ENCODE results near the gene AMOTL1. TPM values are rescaled to one million over a fixed set of nuclear protein-coding genes. Genes with fewer than 3 reads are reported as not detected.

The AMOTL1 gene
- total and polyA plus RNA-seq, 12 donors, result 3.0 to 26.7 (median 19.5) TPM

DNA sequence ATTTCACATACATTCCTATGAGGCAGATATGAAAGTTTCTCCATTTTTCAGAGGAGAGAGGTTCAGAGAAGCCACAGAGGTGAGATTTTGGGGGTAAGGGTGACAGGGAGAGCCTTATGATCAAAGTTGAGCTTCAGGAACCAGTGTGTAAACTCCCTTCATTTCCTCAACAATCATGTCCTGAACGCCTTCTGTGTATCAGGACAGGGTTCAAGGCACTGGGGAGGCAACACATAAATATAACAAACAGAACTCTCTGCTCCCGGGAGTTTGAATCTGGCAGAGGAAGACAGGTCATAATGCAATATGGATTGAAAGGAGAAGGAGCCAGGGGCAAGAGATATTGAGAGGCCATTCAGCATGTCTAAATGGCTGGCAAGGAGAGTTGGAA is 28.0 kb downstream of the AMOTL1 start:
- intact Hi-C loops (cut with DNase I), result no loop called here
- peaks cover 0 to 9% of the 10 kb centered on the region in 2 donors for H3K36me3 ChIP-seq (replicated peaks in 1 of 2)
- no peaks in the 10 kb centered on the region for H3K9me3 ChIP-seq (replicated peaks in 1 of 3)
- H3K27ac ChIP-seq, result no peak overlapping the region
- WGBS, 4 donors, result 85 to 91% (median 88%) methylated on average over 2 of the region's 2 CpGs
- H3K4me3 ChIP-seq, result no peak overlapping the region
- no peak for TF ChIP-seq POLR2A (IDR thresholded peaks at IDR 0.05)
- TF ChIP-seq, protein P1, sequence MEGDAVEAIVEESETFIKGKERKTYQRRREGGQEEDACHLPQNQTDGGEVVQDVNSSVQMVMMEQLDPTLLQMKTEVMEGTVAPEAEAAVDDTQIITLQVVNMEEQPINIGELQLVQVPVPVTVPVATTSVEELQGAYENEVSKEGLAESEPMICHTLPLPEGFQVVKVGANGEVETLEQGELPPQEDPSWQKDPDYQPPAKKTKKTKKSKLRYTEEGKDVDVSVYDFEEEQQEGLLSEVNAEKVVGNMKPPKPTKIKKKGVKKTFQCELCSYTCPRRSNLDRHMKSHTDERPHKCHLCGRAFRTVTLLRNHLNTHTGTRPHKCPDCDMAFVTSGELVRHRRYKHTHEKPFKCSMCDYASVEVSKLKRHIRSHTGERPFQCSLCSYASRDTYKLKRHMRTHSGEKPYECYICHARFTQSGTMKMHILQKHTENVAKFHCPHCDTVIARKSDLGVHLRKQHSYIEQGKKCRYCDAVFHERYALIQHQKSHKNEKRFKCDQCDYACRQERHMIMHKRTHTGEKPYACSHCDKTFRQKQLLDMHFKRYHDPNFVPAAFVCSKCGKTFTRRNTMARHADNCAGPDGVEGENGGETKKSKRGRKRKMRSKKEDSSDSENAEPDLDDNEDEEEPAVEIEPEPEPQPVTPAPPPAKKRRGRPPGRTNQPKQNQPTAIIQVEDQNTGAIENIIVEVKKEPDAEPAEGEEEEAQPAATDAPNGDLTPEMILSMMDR (IDR thresholded peaks at IDR 0.05), result no peak
- H3K27me3 ChIP-seq, result no peaks in the 10 kb centered on the region
- H3K4me1 ChIP-seq (replicated peaks in 1 of 2), result peaks cover 34 to 58% of the 10 kb centered on the region in 2 donors
- DNase-seq, result no peak

DNA sequence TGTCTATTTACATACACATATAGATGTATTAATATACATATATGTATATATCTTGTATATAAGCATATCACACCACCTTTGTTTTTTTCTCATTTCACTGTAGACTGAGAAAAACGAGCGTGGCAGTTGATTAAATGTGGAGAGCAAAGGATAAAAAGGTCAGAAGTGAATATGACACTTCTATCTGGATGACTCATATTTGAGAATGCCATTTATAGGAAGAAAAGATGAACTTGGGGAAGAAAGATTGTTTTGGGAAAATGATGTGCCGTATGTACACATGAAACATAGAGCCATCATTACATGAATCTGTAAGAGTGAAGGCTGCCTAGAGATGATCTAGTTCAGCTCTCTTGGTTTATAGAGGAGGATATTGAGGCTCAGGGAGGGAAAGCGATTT is 28.7 kb downstream of the AMOTL1 start:
- 40 to 50% (median 46%) methylated on average over 4 of the region's 4 CpGs for WGBS, 4 donors
- intact Hi-C loops (cut with DNase I), result no loop called here
- Histone ChIP-seq H3K4me1 (replicated peaks in 1 of 2) (peaks cover 34 to 62% of the 10 kb centered on the region in 2 donors), H3K27me3 (no peaks in the 10 kb centered on the region), H3K36me3 (replicated peaks in 1 of 2) (peaks cover 0 to 9% of the 10 kb centered on the region in 2 donors), H3K4me3 (no peak overlapping the region), H3K27ac (no peak overlapping the region), H3K9me3 (replicated peaks in 1 of 3) (no peaks in the 10 kb centered on the region)
- no peak for TF ChIP-seq POLR2A (IDR thresholded peaks at IDR 0.05)
- TF ChIP-seq, protein P1 (IDR thresholded peaks at IDR 0.05), result no peak
- DNase-seq, result no peak

DNA sequence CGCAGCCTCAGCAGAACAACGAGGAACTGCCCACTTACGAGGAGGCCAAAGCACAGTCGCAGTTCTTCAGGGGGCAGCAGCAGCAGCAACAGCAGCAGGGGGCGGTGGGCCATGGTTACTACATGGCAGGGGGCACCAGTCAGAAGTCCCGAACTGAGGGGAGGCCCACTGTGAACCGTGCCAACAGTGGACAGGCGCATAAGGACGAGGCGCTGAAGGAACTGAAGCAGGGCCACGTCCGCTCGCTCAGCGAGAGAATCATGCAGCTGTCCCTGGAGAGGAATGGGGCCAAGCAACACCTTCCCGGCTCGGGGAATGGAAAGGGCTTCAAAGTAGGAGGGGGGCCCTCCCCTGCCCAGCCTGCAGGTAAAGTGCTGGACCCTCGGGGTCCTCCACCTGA is 31.6 kb downstream of the AMOTL1 start:
- peaks cover 23 to 42% of the 10 kb centered on the region in 2 donors for H3K4me1 ChIP-seq (replicated peaks in 1 of 2)
- no peaks in the 10 kb centered on the region for H3K9me3 ChIP-seq (replicated peaks in 1 of 3)
- no peak overlapping the region for H3K4me3 ChIP-seq
- TF ChIP-seq, protein P1 (IDR thresholded peaks at IDR 0.05), result no peak
- no peak for TF ChIP-seq POLR2A (IDR thresholded peaks at IDR 0.05)
- 79 to 88% (median 84%) methylated on average over 11 to 17 of the region's 17 CpGs for WGBS, 4 donors
- H3K36me3 ChIP-seq (replicated peaks in 1 of 2), result peaks cover 0 to 9% of the 10 kb centered on the region in 2 donors
- no peak for DNase-seq
- no peak overlapping the region for H3K27ac ChIP-seq
- intact Hi-C loops (cut with DNase I), result no loop called here
- H3K27me3 ChIP-seq, result no peaks in the 10 kb centered on the region

DNA sequence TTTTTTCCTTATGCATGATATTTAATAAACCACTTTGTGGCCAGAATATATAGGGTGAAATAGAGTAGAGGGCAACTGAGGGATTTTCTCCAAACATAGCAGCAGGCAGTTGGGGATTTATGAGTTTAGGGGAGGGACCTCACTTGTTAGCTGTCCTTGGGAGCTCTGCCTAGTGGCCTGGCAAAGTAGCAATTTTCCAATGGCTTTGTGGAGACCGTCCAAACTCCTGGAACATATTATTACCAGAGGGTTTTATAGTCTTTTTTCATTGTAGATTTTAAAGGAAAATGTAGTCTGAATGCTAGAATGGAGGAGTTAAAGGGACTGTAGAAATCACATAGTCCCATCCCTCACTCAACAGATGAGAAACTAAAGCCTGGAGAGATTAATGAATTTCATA is 32.3 kb downstream of the AMOTL1 start:
- H3K9me3 ChIP-seq (replicated peaks in 1 of 3), result no peaks in the 10 kb centered on the region
- no peak for TF ChIP-seq POLR2A (IDR thresholded peaks at IDR 0.05)
- TF ChIP-seq, protein P1 (IDR thresholded peaks at IDR 0.05), result peak in 1 of 6 experiments; percentile 9
- H3K36me3 ChIP-seq (replicated peaks in 1 of 2), result peaks cover 0 to 9% of the 10 kb centered on the region in 2 donors
- intact Hi-C loops (cut with DNase I), result no loop called here
- H3K4me3 ChIP-seq, result no peak overlapping the region
- DNase-seq, result peak; percentile 68 to 88 (median 79)
- 20 to 39% (median 26%) methylated on average over 1 of the region's 1 CpG for WGBS, 4 donors
- peak overlapping the region in 1 of 5 donors; percentile 69 for H3K27ac ChIP-seq
- H3K4me1 ChIP-seq (replicated peaks in 1 of 2), result peaks cover 20 to 38% of the 10 kb centered on the region in 2 donors
- H3K27me3 ChIP-seq, result no peaks in the 10 kb centered on the region

All from adrenal gland (tissue), 12 donors.